ENCODE measurements around the gene COPG1. TPM values are rescaled to one million over a fixed set of nuclear protein-coding genes. Genes with fewer than 3 reads are reported as not detected.

Gene COPG1
- total and polyA plus RNA-seq, 2 of the 13 experiments (the other 11 are each of a cell fraction or from before 2014, with no cell fraction given): 98.6 to 166 TPM

- TF ChIP-seq ZNF280B (CRISPR knock-in tag; IDR thresholded peaks at IDR 0.05; ENCODE audit: borderline replicate concordance) (no peak), NFAT5 (CRISPR knock-in tag; IDR thresholded peaks at IDR 0.05) (no peak), ZNF574 (CRISPR knock-in tag; IDR thresholded peaks at IDR 0.05) (peak; percentile 89), MBD4 (IDR thresholded peaks at IDR 0.05; ENCODE audit: borderline replicate concordance, low read length) (no peak), FIP1L1 (IDR thresholded peaks at IDR 0.05; ENCODE audit: borderline replicate concordance, insufficient read depth, low read depth, low read length) (no peak), HOXD1 (CRISPR knock-in tag; IDR thresholded peaks at IDR 0.05) (no peak), NR1H2 (CRISPR knock-in tag; IDR thresholded peaks at IDR 0.05; ENCODE audit: borderline replicate concordance, low read depth) (no peak), ZNF670 (CRISPR knock-in tag; IDR thresholded peaks at IDR 0.05; ENCODE audit: borderline replicate concordance) (no peak), ZNF570 (CRISPR knock-in tag; IDR thresholded peaks at IDR 0.05; ENCODE audit: borderline replicate concordance) (no peak), REL (CRISPR knock-in tag; conservative IDR thresholded peaks at IDR 0.05) (no peak), ZNF292 (CRISPR knock-in tag; IDR thresholded peaks at IDR 0.05; ENCODE audit: borderline replicate concordance, low read depth) (no peak), ARHGAP35 (CRISPR knock-in tag; IDR thresholded peaks at IDR 0.05; ENCODE audit: borderline replicate concordance) (no peak), ZKSCAN5 (CRISPR knock-in tag; IDR thresholded peaks at IDR 0.05) (no peak), ZFAT (CRISPR knock-in tag; conservative IDR thresholded peaks at IDR 0.05) (no peak), TIGD3 (CRISPR knock-in tag; IDR thresholded peaks at IDR 0.05; ENCODE audit: borderline replicate concordance) (no peak)
Measured at GRCh38 chr3:129228891-129229585, 20.4 kb upstream of the COPG1 start (continued).
